AG09319 (cell line): ENCODE results near the gene ZNRF1.
"Not testable (repeated sequence)": the region's sequence is repeated elsewhere in the genome, so short reads cannot be mapped to it uniquely, and the experiment has no call there.

Source experiments
- DNase-seq: peaks from one replicate; pipeline ENCODE4 v3.0.0-alpha.2; 2010; ENCODE audit warnings: low read depth; ENCODE audit errors: extremely low read depth
- CTCF ChIP-seq: IDR thresholded peaks from 2 replicates; pipeline ENCODE4 v1.5.1; 2011; ENCODE audit warnings: low read depth, mild to moderate bottlenecking, inconsistent platforms, low read length, moderate library complexity

ZNRF1 gene

DNA sequence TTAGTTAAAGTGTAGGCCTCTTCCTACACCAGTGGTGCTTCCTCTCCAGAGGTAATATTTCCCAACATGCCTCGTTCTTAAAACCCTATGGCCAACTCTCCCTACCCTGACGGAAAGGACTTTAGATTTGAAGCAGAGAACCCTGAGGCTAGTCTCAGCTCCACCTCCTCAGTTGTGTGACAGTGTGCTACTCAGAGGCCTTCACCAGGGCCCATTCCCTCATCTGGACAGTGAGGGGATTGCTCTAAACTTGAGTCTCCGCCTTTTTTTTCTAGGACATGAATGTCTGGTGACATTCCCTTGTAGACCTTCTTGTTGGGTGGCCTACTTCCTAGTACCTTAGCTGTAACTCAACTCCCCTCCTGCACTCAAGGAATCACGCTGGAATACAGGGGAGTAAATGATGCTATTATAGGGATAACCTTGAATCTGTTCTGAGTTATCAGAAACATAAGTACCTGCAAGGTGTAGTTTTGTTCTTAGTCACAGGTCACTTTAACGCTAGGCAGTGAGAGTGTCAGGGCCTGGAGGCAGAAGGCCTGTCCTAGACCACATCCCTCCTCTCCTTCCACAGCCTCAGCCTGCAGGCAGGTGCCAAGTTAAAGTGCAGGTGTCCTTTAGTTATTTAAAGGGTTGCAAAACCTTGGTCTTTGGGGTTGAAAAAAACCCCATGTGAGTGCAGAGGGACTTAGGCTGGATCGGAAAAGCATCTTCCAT, 90.8 kb downstream of the ZNRF1 start:
- no peak for TF ChIP-seq CTCF
- DNase-seq: no peak

GRCh38 chr16:75090899-75091298, 92.1 kb downstream of the ZNRF1 start:
- not testable (repeated sequence) for DNase-seq

GRCh38 chr16:75091619-75092018, 92.8 kb downstream of the ZNRF1 start:
- DNase-seq: not testable (repeated sequence)

- no peak for TF ChIP-seq CTCF
- no peak for DNase-seq
These were observed 94.0 kb downstream of the ZNRF1 start for GRCh38 chr16:75092777-75093176.

- DNase-seq: no peak
- TF ChIP-seq CTCF: no peak
These were observed 95.0 kb downstream of the ZNRF1 start for GRCh38 chr16:75093598-75094540.

DNA sequence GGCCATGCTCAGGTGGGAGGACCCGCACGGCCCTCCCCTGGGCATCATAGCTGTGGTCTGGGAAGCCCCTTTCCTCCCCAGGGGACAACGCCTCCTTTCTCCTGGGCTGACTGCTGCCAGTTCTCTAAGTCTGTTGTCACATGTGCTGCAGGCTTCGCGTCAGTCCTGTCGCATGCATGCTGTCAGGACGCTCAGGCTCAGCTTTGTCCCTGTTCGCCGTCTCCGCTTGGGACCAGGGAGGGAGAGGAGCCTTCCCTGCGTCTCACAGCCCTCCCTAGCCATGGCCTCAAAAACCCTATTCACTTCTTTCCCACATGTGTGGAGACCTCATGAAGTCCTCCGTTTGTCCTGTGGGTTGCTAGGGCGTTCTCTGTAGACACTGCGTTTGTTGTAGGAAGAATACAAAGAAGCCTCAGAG, 96.4 kb downstream of the ZNRF1 start:
- no peak for TF ChIP-seq CTCF
- no peak for DNase-seq

- no peak for DNase-seq
- TF ChIP-seq CTCF: peak; percentile 14
These were observed 97.8 kb downstream of the ZNRF1 start for GRCh38 chr16:75096656-75097055.

GRCh38 chr16:75097191-75097761, 98.5 kb downstream of the ZNRF1 start:
- no peak for DNase-seq
- TF ChIP-seq CTCF: no peak
